ENCODE data around the gene PMFBP1.

The PMFBP1 gene

GRCh38 chr16:72125635-72126428 lies 46.1 kb downstream of the PMFBP1 start:
- Mint-ChIP-seq H3K27me3 (no peaks in the 10 kb centered on the region), H3K4me3 (no peak overlapping the region), H3K27ac (no peak overlapping the region), H3K9me3 (no peaks in the 10 kb centered on the region), H3K36me3 (no peaks in the 10 kb centered on the region), H3K4me1 (no peaks in the 10 kb centered on the region)

GRCh38 chr16:72124761-72125634 lies 47.0 kb downstream of the PMFBP1 start:
- Mint-ChIP-seq H3K4me1 (no peaks in the 10 kb centered on the region), H3K27ac (no peak overlapping the region), H3K4me3 (no peak overlapping the region), H3K36me3 (no peaks in the 10 kb centered on the region), H3K9me3 (no peaks in the 10 kb centered on the region), H3K27me3 (no peaks in the 10 kb centered on the region)

- no peaks in the 10 kb centered on the region for H3K36me3 Mint-ChIP-seq
Measured at GRCh38 chr16:72124148-72124547, 47.8 kb downstream of the PMFBP1 start.

GRCh38 chr16:72123426-72123825 lies 48.5 kb downstream of the PMFBP1 start:
- H3K36me3 Mint-ChIP-seq, result no peaks in the 10 kb centered on the region
- H3K9me3 Mint-ChIP-seq, result no peaks in the 10 kb centered on the region
- no peaks in the 10 kb centered on the region for H3K27me3 Mint-ChIP-seq
- H3K27ac Mint-ChIP-seq, result no peak overlapping the region
- no peak overlapping the region for H3K4me3 Mint-ChIP-seq
- H3K4me1 Mint-ChIP-seq, result no peaks in the 10 kb centered on the region

More at GRCh38 chr16:72124148-72124547, 47.8 kb downstream of the PMFBP1 start:
- no peaks in the 10 kb centered on the region for H3K27me3 Mint-ChIP-seq
- H3K4me1 Mint-ChIP-seq, result no peaks in the 10 kb centered on the region
- no peak overlapping the region for H3K27ac Mint-ChIP-seq
- no peaks in the 10 kb centered on the region for H3K9me3 Mint-ChIP-seq
- no peak overlapping the region for H3K4me3 Mint-ChIP-seq

- Mint-ChIP-seq H3K4me1 (no peaks in the 10 kb centered on the region), H3K9me3 (no peaks in the 10 kb centered on the region), H3K36me3 (no peaks in the 10 kb centered on the region), H3K27ac (no peak overlapping the region), H3K27me3 (no peaks in the 10 kb centered on the region), H3K4me3 (no peak overlapping the region)
Measured at GRCh38 chr16:72122916-72123315, 49.0 kb downstream of the PMFBP1 start.

- no peaks in the 10 kb centered on the region for H3K27me3 Mint-ChIP-seq
- no peaks in the 10 kb centered on the region for H3K4me1 Mint-ChIP-seq
- H3K27ac Mint-ChIP-seq, result no peak overlapping the region
- no peaks in the 10 kb centered on the region for H3K9me3 Mint-ChIP-seq
- no peaks in the 10 kb centered on the region for H3K36me3 Mint-ChIP-seq
- no peak overlapping the region for H3K4me3 Mint-ChIP-seq
Measured at GRCh38 chr16:72122308-72122707, 49.6 kb downstream of the PMFBP1 start.

- no peak overlapping the region for H3K27ac Mint-ChIP-seq
- H3K36me3 Mint-ChIP-seq, result no peaks in the 10 kb centered on the region
- H3K4me3 Mint-ChIP-seq, result no peak overlapping the region
- no peaks in the 10 kb centered on the region for H3K4me1 Mint-ChIP-seq
- H3K27me3 Mint-ChIP-seq, result no peaks in the 10 kb centered on the region
- H3K9me3 Mint-ChIP-seq, result no peaks in the 10 kb centered on the region
Measured at GRCh38 chr16:72120026-72120425, 51.9 kb downstream of the PMFBP1 start.

GRCh38 chr16:72113616-72113945 lies 58.4 kb downstream of the PMFBP1 start:
- H3K27ac Mint-ChIP-seq, result no peak overlapping the region
- peaks cover 8% of the 10 kb centered on the region for H3K36me3 Mint-ChIP-seq
- H3K4me1 Mint-ChIP-seq, result no peaks in the 10 kb centered on the region
- no peaks in the 10 kb centered on the region for H3K9me3 Mint-ChIP-seq
- no peak overlapping the region for H3K4me3 Mint-ChIP-seq
- no peaks in the 10 kb centered on the region for H3K27me3 Mint-ChIP-seq

- Mint-ChIP-seq H3K36me3 (peaks cover 9% of the 10 kb centered on the region), H3K4me1 (no peaks in the 10 kb centered on the region), H3K9me3 (no peaks in the 10 kb centered on the region)
Measured at GRCh38 chr16:72112906-72113615, 58.9 kb downstream of the PMFBP1 start.

GRCh38 chr16:72112452-72112792 lies 59.5 kb downstream of the PMFBP1 start:
- H3K27ac Mint-ChIP-seq, result no peak overlapping the region

More at GRCh38 chr16:72112906-72113615, 58.9 kb downstream of the PMFBP1 start:
- Mint-ChIP-seq H3K27ac (no peak overlapping the region), H3K27me3 (no peaks in the 10 kb centered on the region), H3K4me3 (no peak overlapping the region)

GRCh38 chr16:72111657-72112451 lies 60.1 kb downstream of the PMFBP1 start:
- Mint-ChIP-seq H3K27me3 (no peaks in the 10 kb centered on the region), H3K4me1 (no peaks in the 10 kb centered on the region), H3K4me3 (no peak overlapping the region), H3K27ac (no peak overlapping the region), H3K36me3 (peaks cover 13% of the 10 kb centered on the region), H3K9me3 (no peaks in the 10 kb centered on the region)

More at GRCh38 chr16:72112452-72112792, 59.5 kb downstream of the PMFBP1 start:
- Mint-ChIP-seq H3K9me3 (no peaks in the 10 kb centered on the region), H3K4me1 (no peaks in the 10 kb centered on the region), H3K27me3 (no peaks in the 10 kb centered on the region), H3K36me3 (peaks cover 12% of the 10 kb centered on the region), H3K4me3 (no peak overlapping the region)

GRCh38 chr16:72110662-72111615 lies 61.0 kb downstream of the PMFBP1 start:
- Mint-ChIP-seq H3K9me3 (no peaks in the 10 kb centered on the region), H3K36me3 (peaks cover 15% of the 10 kb centered on the region), H3K27me3 (no peaks in the 10 kb centered on the region), H3K4me1 (no peaks in the 10 kb centered on the region), H3K27ac (no peak overlapping the region), H3K4me3 (no peak overlapping the region)

- Mint-ChIP-seq H3K4me3 (no peak overlapping the region), H3K9me3 (no peaks in the 10 kb centered on the region), H3K36me3 (peaks cover 20% of the 10 kb centered on the region), H3K4me1 (no peaks in the 10 kb centered on the region), H3K27me3 (no peaks in the 10 kb centered on the region), H3K27ac (no peak overlapping the region)
Measured at GRCh38 chr16:72109966-72110530, 61.9 kb downstream of the PMFBP1 start.

GRCh38 chr16:72109300-72109699 lies 62.7 kb downstream of the PMFBP1 start:
- Mint-ChIP-seq H3K9me3 (no peaks in the 10 kb centered on the region), H3K27me3 (no peaks in the 10 kb centered on the region), H3K4me1 (no peaks in the 10 kb centered on the region), H3K36me3 (peaks cover 20% of the 10 kb centered on the region), H3K27ac (no peak overlapping the region), H3K4me3 (no peak overlapping the region)
